Tibial artery (tissue), 4 donors: ENCODE measurements around the gene FFAR1.

ENCODE experiments used
- DNase-seq, 2 donors: peaks; one replicate each; pipeline ENCODE4 v3.0.0-alpha.2; 2019
- H3K27ac ChIP-seq, 2 donors: fragments of 200-600 bp; sonication (generic) in 1 of 2; 1 replicate in 1 of 2; 2 replicates in 1 of 2; pipeline ENCODE4 v1.5.1; 2018 to 2019; ENCODE audit warnings: mild to moderate bottlenecking in 1 of 2
- H3K27me3 ChIP-seq, 2 donors: fragments of 200-600 bp; sonication (generic) in 1 of 2; one replicate each; pipeline versions ENCODE4 v1.5.1 to v1.6.0; 2016 to 2019
- H3K36me3 ChIP-seq, 3 donors: fragments of 200-600 bp; sonication (generic) in 2 of 3; one replicate each; pipeline ENCODE4 v1.5.1; 2016 to 2019; ENCODE audit warnings: mild to moderate bottlenecking in 2 of 3
- H3K4me1 ChIP-seq, 4 donors: fragments of 200-600 bp; sonication (generic) in 2 of 4; 1 replicate in 3 of 4; 2 replicates in 1 of 4; pipeline ENCODE4 v1.5.1; 2016 to 2019
- H3K4me3 ChIP-seq, 2 donors: fragments of 200-600 bp; sonication (generic) in 1 of 2; 1 replicate in 1 of 2; 2 replicates in 1 of 2; pipeline ENCODE4 v1.5.1; 2018 to 2019; ENCODE audit warnings: mild to moderate bottlenecking in 2 of 2
- H3K9me3 ChIP-seq, 3 donors: fragments of 200-600 bp; sonication (generic) in 1 of 3; one replicate each; pipeline ENCODE4 v1.5.1; 2016 to 2019
- CTCF ChIP-seq, 2 experiments: fragments of 200-600 bp in 1 of 2; fragments of 450-650 bp in 1 of 2; IDR thresholded peaks; one replicate each; pipeline ENCODE4 v1.5.1; 2017 to 2019; ENCODE audit warnings: antibody characterized with exemption in 2 of 2, mild to moderate bottlenecking in 1 of 2, moderate library complexity in 1 of 2
- intact Hi-C: fragments of 100-400 bp; cut with DNase I; formaldehyde crosslinking; loops from one replicate; pipeline ENCODE4 v1.15.0; 2023; ENCODE audit warnings: low total_unique reads

The FFAR1 gene, protein sequence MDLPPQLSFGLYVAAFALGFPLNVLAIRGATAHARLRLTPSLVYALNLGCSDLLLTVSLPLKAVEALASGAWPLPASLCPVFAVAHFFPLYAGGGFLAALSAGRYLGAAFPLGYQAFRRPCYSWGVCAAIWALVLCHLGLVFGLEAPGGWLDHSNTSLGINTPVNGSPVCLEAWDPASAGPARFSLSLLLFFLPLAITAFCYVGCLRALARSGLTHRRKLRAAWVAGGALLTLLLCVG (N-terminal part only)

GRCh38 chr19:35347171-35347929 lies at the start of gene FFAR1:
Gene FFAR1 (plus strand): TSS chr19:35347902. CDS start chr19:35351552, 3,650 bp downstream.
- Histone ChIP-seq H3K4me1 (no peaks in the 10 kb centered on the region), H3K36me3 (no peaks in the 10 kb centered on the region), H3K27ac (no peak within 1 kb of the TSS), H3K9me3 (no peaks in the 10 kb centered on the region), H3K4me3 (no peak within 1 kb of the TSS), H3K27me3 (peaks cover 0 to 34% of the 10 kb centered on the region in 2 donors)
- intact Hi-C loops = no loop called here
- TF ChIP-seq CTCF (IDR thresholded peaks at IDR 0.05) = no peak
- DNase-seq = peak; percentile 29 to 48

GRCh38 chr19:35297922-35298321 lies 49.8 kb upstream of the FFAR1 start:
- TF ChIP-seq CTCF (IDR thresholded peaks at IDR 0.05) = no peak
- no peak for DNase-seq
- H3K4me3 ChIP-seq = no peak overlapping the region
- no peak overlapping the region for H3K27ac ChIP-seq
- H3K36me3 ChIP-seq = no peaks in the 10 kb centered on the region
- peaks cover 0 to 77% of the 10 kb centered on the region in 2 donors for H3K27me3 ChIP-seq
- H3K9me3 ChIP-seq = no peaks in the 10 kb centered on the region
- intact Hi-C loops = no loop called here
- H3K4me1 ChIP-seq = no peaks in the 10 kb centered on the region

- intact Hi-C loops = no loop called here
- no peak for TF ChIP-seq CTCF (IDR thresholded peaks at IDR 0.05)
- no peaks in the 10 kb centered on the region for H3K36me3 ChIP-seq
- no peak overlapping the region for H3K27ac ChIP-seq
- peaks cover 0 to 73% of the 10 kb centered on the region in 2 donors for H3K27me3 ChIP-seq
- no peaks in the 10 kb centered on the region for H3K4me1 ChIP-seq
- no peak for DNase-seq
- H3K4me3 ChIP-seq = no peak overlapping the region
- no peaks in the 10 kb centered on the region for H3K9me3 ChIP-seq
Measured at GRCh38 chr19:35298561-35298972, 49.1 kb upstream of the FFAR1 start.

GRCh38 chr19:35299523-35300338 lies 48.0 kb upstream of the FFAR1 start:
- no peaks in the 10 kb centered on the region for H3K36me3 ChIP-seq
- H3K27ac ChIP-seq = no peak overlapping the region
- intact Hi-C loops = no loop called here
- no peaks in the 10 kb centered on the region for H3K9me3 ChIP-seq
- TF ChIP-seq CTCF (IDR thresholded peaks at IDR 0.05) = no peak
- H3K4me1 ChIP-seq = no peaks in the 10 kb centered on the region
- H3K4me3 ChIP-seq = no peak overlapping the region
- peaks cover 0 to 65% of the 10 kb centered on the region in 2 donors for H3K27me3 ChIP-seq
- DNase-seq = no peak

GRCh38 chr19:35300339-35300649 lies 47.4 kb upstream of the FFAR1 start:
- no peak overlapping the region for H3K27ac ChIP-seq
- DNase-seq = no peak
- no peaks in the 10 kb centered on the region for H3K9me3 ChIP-seq
- no peaks in the 10 kb centered on the region for H3K36me3 ChIP-seq
- TF ChIP-seq CTCF (IDR thresholded peaks at IDR 0.05) = no peak
- no peak overlapping the region for H3K4me3 ChIP-seq
- H3K27me3 ChIP-seq = peaks cover 0 to 66% of the 10 kb centered on the region in 2 donors
- intact Hi-C loops = no loop called here
- no peaks in the 10 kb centered on the region for H3K4me1 ChIP-seq
